ENCODE results near the gene P2RX7. TPM values are rescaled to one million over a fixed set of nuclear protein-coding genes. Genes with fewer than 3 reads are reported as not detected.
"Not testable (repeated sequence)": the region's sequence is repeated elsewhere in the genome, so short reads cannot be mapped to it uniquely, and the experiment has no call there.

Gene P2RX7
- total RNA-seq, 2 experiments from 2014 or later: 11.3 to 12.2 TPM

DNA sequence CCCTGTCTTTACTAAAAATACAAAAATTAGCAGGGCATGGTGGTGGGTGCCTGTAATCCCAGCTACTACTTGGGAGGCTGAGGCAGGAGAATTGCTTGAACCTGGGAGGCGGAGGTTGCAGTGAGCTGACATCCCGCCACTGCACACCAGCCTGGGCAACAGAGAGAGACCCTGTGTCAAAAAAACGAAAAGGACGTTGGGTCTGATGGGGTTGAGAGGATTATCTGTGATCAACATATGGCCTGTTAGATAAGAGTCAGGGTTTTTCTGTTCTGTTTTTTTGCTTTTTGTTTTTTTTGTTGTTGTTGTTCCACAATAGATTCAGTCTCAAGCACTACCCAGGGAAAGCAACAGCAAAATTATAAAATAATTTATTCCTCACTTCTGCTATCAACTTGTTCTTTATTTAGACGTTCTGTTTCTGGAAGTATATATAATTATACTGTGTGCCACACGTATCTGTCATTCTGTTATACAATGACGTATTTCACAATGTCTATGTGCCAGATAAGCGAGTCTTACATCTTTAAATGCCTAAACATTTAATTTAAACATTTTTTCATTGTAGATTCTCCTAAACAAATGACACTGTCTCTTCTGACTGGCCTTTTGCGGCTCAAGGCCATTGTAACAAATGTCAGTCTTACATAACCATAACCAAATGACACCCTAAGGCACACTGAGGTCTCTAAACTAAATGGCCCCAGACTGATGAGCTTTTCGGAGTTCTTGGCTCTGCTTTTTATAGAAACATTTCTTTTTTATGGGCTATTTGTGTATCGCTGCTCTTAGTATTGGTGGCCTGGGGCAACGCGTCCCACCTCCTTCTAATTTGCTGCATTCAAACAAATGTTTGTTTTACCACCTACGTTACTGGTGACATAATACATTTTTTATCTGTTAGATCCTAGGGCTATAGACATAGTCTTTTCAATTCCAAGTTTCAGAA, 70.0 kb downstream of the P2RX7 start:
- ChIA-PET POLR2A (interaction anchor here (0.6 kb wide), 1 partner anchor 285 kb away, joined by 5 read pairs; no protein-coding TSS in a partner anchor), CTCF (interaction anchor here (1.6 kb wide), 1 partner anchor 15 kb away, joined by 3 read pairs; no protein-coding TSS in a partner anchor)
- no peaks in the 10 kb centered on the region for H3K9me3 Mint-ChIP-seq
- H3K4me3 Mint-ChIP-seq: no peak overlapping the region
- H3K4me1 Mint-ChIP-seq (ENCODE audit: low read depth): peaks cover 16% of the 10 kb centered on the region
- no peak overlapping the region for H3K27ac Mint-ChIP-seq
- H3K36me3 Mint-ChIP-seq: no peaks in the 10 kb centered on the region
- intact Hi-C loops (cut with micrococcal nuclease): no loop called here
- no peaks in the 10 kb centered on the region for H3K27me3 Mint-ChIP-seq
- DNase-seq: no peak

GRCh38 chr12:121203482-121203881, 70.8 kb downstream of the P2RX7 start:
- ChIA-PET CTCF (interaction anchor here (1.6 kb wide), 1 partner anchor 15 kb away, joined by 3 read pairs; no protein-coding TSS in a partner anchor), POLR2A (interaction anchor here (0.5 to 0.6 kb wide), 2 partner anchors 73 to 284 kb away, joined by 3 to 5 read pairs; no protein-coding TSS in a partner anchor)
- Mint-ChIP-seq H3K9me3 (no peaks in the 10 kb centered on the region), H3K36me3 (no peaks in the 10 kb centered on the region), H3K4me1 (ENCODE audit: low read depth) (peaks cover 10% of the 10 kb centered on the region), H3K27me3 (no peaks in the 10 kb centered on the region), H3K27ac (no peak overlapping the region), H3K4me3 (no peak overlapping the region)
- intact Hi-C loops (cut with micrococcal nuclease): no loop called here
- DNase-seq: no peak

DNA sequence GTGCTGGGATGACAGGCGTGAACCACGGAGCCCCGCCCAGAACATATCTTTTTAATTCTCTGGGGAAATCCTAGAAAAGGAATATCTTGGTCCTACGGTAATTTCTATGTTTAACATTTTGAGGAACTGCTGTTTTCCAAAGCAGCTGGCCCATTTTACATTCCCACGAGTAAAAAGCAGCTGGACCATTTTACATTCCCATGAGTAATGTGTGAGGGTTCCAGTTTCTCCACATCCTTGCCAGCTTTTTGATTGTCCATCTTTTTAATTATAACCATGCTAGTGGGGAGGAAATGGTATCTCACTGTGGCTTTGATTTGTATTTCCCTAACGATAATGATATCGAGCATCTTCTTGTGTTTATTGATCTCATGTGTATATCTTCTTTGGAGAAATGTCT, 72.8 kb downstream of the P2RX7 start:
- H3K4me1 Mint-ChIP-seq (ENCODE audit: low read depth): peaks cover 13% of the 10 kb centered on the region
- CTCF ChIA-PET: no interaction called here

DNA sequence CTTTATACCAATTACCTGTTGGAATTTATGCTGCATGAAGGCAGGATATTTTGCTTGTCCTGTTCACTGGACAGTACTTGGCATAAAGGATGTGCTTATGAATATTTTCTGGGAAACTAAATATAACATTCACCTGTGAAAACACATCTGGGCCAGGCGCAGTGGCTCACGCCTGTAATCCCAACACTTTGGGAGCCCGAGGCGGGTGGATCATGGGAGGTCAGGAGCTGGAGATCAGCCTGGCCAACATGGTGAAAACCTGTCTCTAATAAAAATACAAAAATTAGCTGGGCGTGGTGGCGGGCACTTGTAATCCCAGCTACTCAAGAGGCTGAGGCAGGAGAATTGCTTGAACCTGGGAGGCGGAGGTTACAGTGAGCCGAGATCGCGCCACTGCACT, 75.9 kb downstream of the P2RX7 start:
- H3K27me3 Mint-ChIP-seq; H3K27ac Mint-ChIP-seq; intact Hi-C loops (cut with micrococcal nuclease); H3K4me3 Mint-ChIP-seq; CTCF ChIA-PET; DNase-seq; H3K36me3 Mint-ChIP-seq; POLR2A ChIA-PET; H3K9me3 Mint-ChIP-seq: not testable (repeated sequence)
- peaks cover 31% of the 10 kb centered on the region for H3K4me1 Mint-ChIP-seq (ENCODE audit: low read depth)

More for the DNA sequence above, 72.8 kb downstream of the P2RX7 start:
- POLR2A ChIA-PET: interaction anchor here (1.2 kb wide), 1 partner anchor 8 kb away, joined by 3 read pairs; no protein-coding TSS in a partner anchor
- no peaks in the 10 kb centered on the region for H3K36me3 Mint-ChIP-seq
- H3K4me3 Mint-ChIP-seq: no peak overlapping the region
- H3K27ac Mint-ChIP-seq: no peak overlapping the region
- DNase-seq: no peak
- intact Hi-C loops (cut with micrococcal nuclease): no loop called here
- no peaks in the 10 kb centered on the region for H3K9me3 Mint-ChIP-seq
- no peaks in the 10 kb centered on the region for H3K27me3 Mint-ChIP-seq

DNA sequence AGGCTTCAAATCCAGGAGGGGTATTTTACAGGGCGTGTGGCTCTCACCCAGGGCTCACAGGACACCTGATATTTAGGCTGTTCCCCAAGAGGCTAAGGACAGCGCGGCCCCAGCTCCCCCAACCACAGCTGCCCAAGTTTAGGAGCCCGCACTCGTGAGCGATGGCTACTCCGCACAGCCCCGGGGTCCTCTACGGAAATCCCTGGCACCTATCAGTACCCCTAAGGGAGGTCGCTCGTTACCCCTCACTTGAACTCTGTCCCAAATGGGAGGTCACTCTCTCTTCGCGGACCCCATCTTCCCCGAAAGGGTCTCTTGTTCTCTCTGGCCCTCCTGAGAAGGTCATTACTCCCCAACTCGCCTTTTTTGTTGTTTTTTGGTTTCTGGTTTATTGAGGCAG, 76.5 kb downstream of the P2RX7 start:
- DNase-seq: no peak
- Mint-ChIP-seq H3K27me3 (no peaks in the 10 kb centered on the region), H3K4me3 (peak overlapping the region; percentile 82), H3K27ac (peak overlapping the region; percentile 79), H3K9me3 (no peaks in the 10 kb centered on the region), H3K36me3 (peaks cover 8% of the 10 kb centered on the region), H3K4me1 (ENCODE audit: low read depth) (peaks cover 32% of the 10 kb centered on the region)
- intact Hi-C loops (cut with micrococcal nuclease): no loop called here
- POLR2A ChIA-PET: interaction anchor here (0.6 kb wide), 1 partner anchor 193 kb away, joined by 3 read pairs; no protein-coding TSS in a partner anchor
- CTCF ChIA-PET: no interaction called here

GRCh38 chr12:121209624-121210572, 77.2 kb downstream of the P2RX7 start, which contains the start of gene P2RX4:
Gene P2RX4, plus strand, starts transcription at chr12:121210129. Its CDS starts 36 bp downstream, at chr12:121210165.
- Mint-ChIP-seq H3K27ac (peak within 1 kb of the TSS; percentile 87), H3K4me1 (ENCODE audit: low read depth) (peaks cover 35% of the 10 kb centered on the region), H3K4me3 (peak within 1 kb of the TSS; percentile 82), H3K36me3 (peaks cover 10% of the 10 kb centered on the region), H3K9me3 (no peaks in the 10 kb centered on the region), H3K27me3 (no peaks in the 10 kb centered on the region)
- CTCF ChIA-PET: no interaction called here
- POLR2A ChIA-PET: interaction anchor here (0.6 to 1.7 kb wide), 3 partner anchors 15 to 194 kb away, joined by 3 to 6 read pairs (median 4); partner anchors contain the start of gene P2RX7
- intact Hi-C loops (cut with micrococcal nuclease): loop anchor here (1.0 to 10.0 kb wide), 4 partner anchors 15 to 525 kb away; partner anchors contain the start of genes MLEC and RNF34
- DNase-seq: peak; percentile 93

GRCh38 chr12:121212875-121213274, 80.2 kb downstream of the P2RX7 start:
- ChIA-PET CTCF (interaction anchor here (2.3 kb wide), 1 partner anchor 11 kb away, joined by 7 read pairs; no protein-coding TSS in a partner anchor), POLR2A (no interaction called here)
- DNase-seq: no peak
- H3K4me3 Mint-ChIP-seq: no peak overlapping the region
- no peaks in the 10 kb centered on the region for H3K9me3 Mint-ChIP-seq
- no peaks in the 10 kb centered on the region for H3K27me3 Mint-ChIP-seq
- intact Hi-C loops (cut with micrococcal nuclease): loop anchor here (5.0 to 10.0 kb wide), 2 partner anchors 189 to 528 kb away; partner anchors contain the start of genes MLEC and RNF34
- H3K27ac Mint-ChIP-seq: peak overlapping the region; percentile 93
- H3K4me1 Mint-ChIP-seq (ENCODE audit: low read depth): peaks cover 51% of the 10 kb centered on the region
- peaks cover 16% of the 10 kb centered on the region for H3K36me3 Mint-ChIP-seq

- Mint-ChIP-seq H3K9me3 (no peaks in the 10 kb centered on the region), H3K27ac (peak overlapping the region; percentile 93), H3K4me3 (peak overlapping the region; percentile 9), H3K4me1 (ENCODE audit: low read depth) (peaks cover 51% of the 10 kb centered on the region), H3K27me3 (no peaks in the 10 kb centered on the region), H3K36me3 (peaks cover 18% of the 10 kb centered on the region)
- DNase-seq: peak; percentile 77
- intact Hi-C loops (cut with micrococcal nuclease): loop anchor here (1.0 to 10.0 kb wide), 7 partner anchors 9 to 529 kb away; partner anchors contain the start of genes MLEC, OASL and RNF34
- ChIA-PET CTCF (interaction anchor here (0.6 to 3.5 kb wide), 4 partner anchors 10 to 243 kb away, joined by 3 to 17 read pairs (median 6); no protein-coding TSS in a partner anchor), POLR2A (interaction anchor here (0.6 to 2.9 kb wide), 8 partner anchors 9 to 923 kb away, joined by 3 to 17 read pairs (median 4); partner anchors contain the start of gene RNU4-2)
These were observed 81.6 kb downstream of the P2RX7 start for GRCh38 chr12:121214166-121214777.

- peaks cover 18% of the 10 kb centered on the region for H3K36me3 Mint-ChIP-seq
- ChIA-PET CTCF (interaction anchor here (0.5 to 3.5 kb wide), 5 partner anchors 9 to 80 kb away, joined by 3 to 17 read pairs (median 4); no protein-coding TSS in a partner anchor), POLR2A (interaction anchor here (0.6 to 2.9 kb wide), 7 partner anchors 9 to 330 kb away, joined by 3 to 17 read pairs (median 4); no protein-coding TSS in a partner anchor)
- peak overlapping the region; percentile 93 for H3K27ac Mint-ChIP-seq
- H3K4me3 Mint-ChIP-seq: peak overlapping the region; percentile 9
- peak; percentile 32 for DNase-seq
- H3K9me3 Mint-ChIP-seq: no peaks in the 10 kb centered on the region
- intact Hi-C loops (cut with micrococcal nuclease): loop anchor here (1.0 to 10.0 kb wide), 7 partner anchors 8 to 530 kb away; partner anchors contain the start of genes MLEC, OASL and RNF34
- H3K27me3 Mint-ChIP-seq: no peaks in the 10 kb centered on the region
- peaks cover 48% of the 10 kb centered on the region for H3K4me1 Mint-ChIP-seq (ENCODE audit: low read depth)
These were observed 82.4 kb downstream of the P2RX7 start for GRCh38 chr12:121214855-121215745.

- DNase-seq: no peak
- H3K4me1 Mint-ChIP-seq (ENCODE audit: low read depth): peaks cover 48% of the 10 kb centered on the region
- H3K36me3 Mint-ChIP-seq: peaks cover 20% of the 10 kb centered on the region
- no peaks in the 10 kb centered on the region for H3K27me3 Mint-ChIP-seq
- peak overlapping the region; percentile 93 for H3K27ac Mint-ChIP-seq
- ChIA-PET POLR2A (interaction anchor here (2.9 kb wide), 1 partner anchor 8 kb away, joined by 17 read pairs; no protein-coding TSS in a partner anchor), CTCF (interaction anchor here (0.8 to 3.5 kb wide), 4 partner anchors 8 to 84 kb away, joined by 3 to 17 read pairs (median 6); partner anchors contain the start of gene P2RX7)
- no peak overlapping the region for H3K4me3 Mint-ChIP-seq
- H3K9me3 Mint-ChIP-seq: no peaks in the 10 kb centered on the region
- intact Hi-C loops (cut with micrococcal nuclease): loop anchor here (10.0 kb wide), 1 partner anchor 531 kb away; the partner anchor contains the start of gene MLEC
These were observed 83.4 kb downstream of the P2RX7 start for GRCh38 chr12:121216102-121216501.
